DMS79 (cell line): ENCODE measurements around the gene PRKG1.

Experiments
- DNase-seq: peaks from one replicate; lab custom pipeline; 2025; lab: John Stamatoyannopoulos, UW

PRKG1 gene

DNA sequence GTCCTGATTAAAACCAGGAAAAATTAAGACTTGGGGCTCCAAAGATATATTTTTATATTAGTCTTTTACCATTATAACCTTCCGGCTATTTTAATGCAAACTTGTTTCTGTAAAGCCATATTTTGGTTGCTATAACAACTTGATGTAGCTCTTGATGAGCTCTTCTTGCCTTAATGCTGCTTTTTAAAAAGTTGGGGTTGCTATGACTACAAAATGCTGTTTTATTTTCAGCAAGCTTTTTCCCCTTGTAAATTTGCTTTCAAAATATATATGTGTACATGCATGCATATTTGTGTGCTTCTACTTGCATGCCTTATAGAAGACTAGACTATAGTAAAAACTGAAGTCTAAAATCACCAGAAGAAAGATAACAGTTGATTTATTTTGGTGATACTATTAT, 525.4 kb downstream of the PRKG1 start:
- no peak for DNase-seq

GRCh38 chr10:51602326-51602725, 528.0 kb downstream of the PRKG1 start:
- no peak for DNase-seq

GRCh38 chr10:51604579-51604978, 530.3 kb downstream of the PRKG1 start:
- DNase-seq = no peak

GRCh38 chr10:51606825-51607462, 532.7 kb downstream of the PRKG1 start:
- DNase-seq = no peak

DNA sequence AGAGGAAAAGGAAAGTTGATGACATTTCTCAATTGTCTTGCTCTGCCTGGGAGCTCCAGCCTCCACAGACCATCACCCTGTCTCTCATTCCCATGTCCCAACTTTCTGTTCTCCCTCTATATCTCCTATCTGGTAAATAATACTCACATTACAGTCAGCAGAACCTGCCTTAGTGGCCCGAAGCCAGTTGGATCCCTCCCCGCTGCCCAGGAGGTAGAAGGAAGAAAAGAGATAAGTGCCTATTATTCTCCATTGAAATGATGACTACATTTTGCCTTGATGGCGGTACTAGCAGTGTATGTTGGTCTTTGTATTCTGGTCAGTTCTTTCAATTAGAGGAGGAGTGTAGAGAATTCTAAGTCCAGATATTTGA, 533.2 kb downstream of the PRKG1 start:
- DNase-seq = no peak

GRCh38 chr10:51608211-51608610, 533.9 kb downstream of the PRKG1 start:
- DNase-seq = no peak

DNA sequence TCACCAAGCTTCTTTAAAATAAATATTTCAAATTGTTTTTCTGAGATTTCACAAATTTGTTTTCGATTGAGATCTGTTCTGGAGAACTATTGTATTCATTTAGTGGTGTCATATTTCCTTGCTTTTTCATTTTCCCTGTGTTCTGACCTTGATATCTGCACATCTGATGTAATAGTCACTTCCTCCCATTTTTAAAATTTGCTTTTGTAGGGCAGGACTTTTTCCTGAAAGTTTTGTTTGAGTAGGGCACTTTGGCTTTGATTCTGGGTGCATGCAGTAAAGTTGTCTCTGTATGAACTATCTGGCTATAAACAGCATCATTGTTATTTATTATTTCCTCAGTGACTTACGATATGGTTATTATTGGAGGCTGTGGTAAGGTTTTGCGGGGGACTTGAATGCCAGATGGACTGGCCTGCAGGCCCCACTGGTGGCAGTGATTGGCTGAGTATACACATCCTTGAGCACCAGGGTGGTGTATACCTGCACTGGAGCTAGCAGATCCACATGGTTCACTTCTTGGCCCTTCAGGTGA, 541.5 kb downstream of the PRKG1 start:
- DNase-seq = no peak

- DNase-seq = no peak
Measured at GRCh38 chr10:51617576-51618235, 543.4 kb downstream of the PRKG1 start.

DNA sequence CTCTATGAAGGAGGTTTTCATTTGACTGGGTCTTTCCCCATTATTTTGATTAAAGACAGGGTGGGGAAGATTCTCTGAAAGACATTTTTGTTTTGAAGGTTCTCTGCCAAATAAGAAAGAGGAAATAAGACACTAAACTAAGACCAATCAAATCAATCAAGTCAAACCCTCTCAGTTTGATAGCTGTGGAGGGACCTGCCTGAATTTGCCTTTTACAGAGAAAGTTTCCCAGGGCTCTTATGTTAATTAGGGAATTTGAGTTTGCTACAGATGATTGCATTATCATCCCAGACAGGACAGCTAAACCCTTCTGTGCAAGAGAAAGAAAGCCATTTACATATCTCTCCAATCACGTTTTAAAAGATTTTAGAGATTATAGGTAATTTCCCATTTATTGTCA, 545.1 kb downstream of the PRKG1 start:
- no peak for DNase-seq

- DNase-seq = no peak
Measured at GRCh38 chr10:51620131-51620530, 545.8 kb downstream of the PRKG1 start.

DNA sequence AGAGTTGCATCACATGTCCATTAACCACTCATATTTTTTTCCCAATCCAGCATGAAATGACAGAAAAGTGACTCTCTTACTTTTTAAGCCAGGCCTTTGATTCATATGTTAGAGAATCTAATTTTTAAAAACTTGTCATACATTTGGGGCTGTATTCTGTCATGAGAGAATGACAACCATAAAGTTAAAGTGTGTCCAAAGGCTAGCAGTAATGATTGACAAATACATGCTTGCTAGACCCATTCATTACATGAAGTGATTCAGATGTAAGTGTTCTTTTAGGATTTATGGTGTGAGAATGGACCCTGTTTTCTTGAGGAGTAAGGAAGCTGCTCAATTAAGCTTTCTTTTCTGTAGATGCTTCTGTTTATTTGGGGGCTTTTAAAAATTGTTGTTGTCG, 549.7 kb downstream of the PRKG1 start:
- no peak for DNase-seq

- DNase-seq = no peak
Measured at GRCh38 chr10:51629934-51630639, 555.8 kb downstream of the PRKG1 start.

- no peak for DNase-seq
Measured at GRCh38 chr10:51630640-51631005, 556.3 kb downstream of the PRKG1 start.

GRCh38 chr10:51635436-51635835, 561.1 kb downstream of the PRKG1 start:
- no peak for DNase-seq

GRCh38 chr10:51638211-51638610, 563.9 kb downstream of the PRKG1 start:
- no peak for DNase-seq

- no peak for DNase-seq
Measured at GRCh38 chr10:51638737-51639136, 564.5 kb downstream of the PRKG1 start.

DNA sequence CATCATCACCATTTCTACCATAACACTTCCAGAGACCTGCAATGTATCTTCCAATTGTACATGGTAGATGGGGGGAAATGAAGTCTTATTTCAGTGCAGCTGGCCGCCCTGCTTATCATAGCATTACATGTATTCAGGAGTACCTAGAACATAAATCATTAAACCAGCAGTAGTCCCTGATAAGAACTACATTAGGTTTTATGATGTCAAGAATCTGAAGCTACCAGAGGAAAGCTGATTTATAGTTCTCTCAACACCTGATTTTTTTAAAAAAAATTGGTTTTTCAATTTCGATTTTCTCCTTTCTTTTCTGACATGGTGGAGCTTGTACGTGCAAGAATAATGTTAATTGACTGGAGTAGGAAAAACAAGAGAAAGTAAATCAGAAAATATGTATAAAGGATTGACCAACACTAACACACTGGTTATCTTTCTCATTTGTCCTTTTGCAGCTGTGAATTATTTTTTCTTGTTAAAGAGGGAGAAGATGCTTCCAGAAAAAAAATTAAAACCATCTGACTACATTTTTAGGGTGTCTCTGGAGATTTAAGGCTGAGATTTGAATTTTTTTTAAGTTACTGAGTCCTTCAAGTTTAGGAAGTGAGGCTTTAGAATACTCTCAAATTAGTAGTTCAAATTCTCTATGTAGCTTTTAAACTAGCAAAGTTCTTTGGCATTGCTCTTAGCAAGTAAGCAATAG, 566.0 kb downstream of the PRKG1 start:
- DNase-seq = no peak

GRCh38 chr10:51642581-51642980, 568.3 kb downstream of the PRKG1 start:
- DNase-seq = no peak

DNA sequence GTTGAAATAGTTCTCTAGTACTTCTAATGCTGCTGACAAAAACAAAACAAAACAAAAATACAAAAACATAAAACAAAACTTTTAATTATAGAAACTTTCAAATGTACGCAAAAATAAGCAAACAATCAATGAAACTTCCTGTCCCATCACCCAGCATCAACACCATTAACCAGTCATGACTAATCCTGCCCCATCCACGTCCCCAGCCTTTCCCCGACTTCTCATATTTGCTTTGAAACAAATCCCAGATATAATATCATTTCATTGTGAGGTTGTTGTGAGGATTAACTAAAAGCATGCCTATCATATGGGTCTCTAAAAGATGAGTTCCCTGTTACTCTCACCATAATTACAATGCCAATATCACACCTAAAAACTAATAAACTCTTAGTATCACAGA, 569.4 kb downstream of the PRKG1 start:
- DNase-seq = no peak

GRCh38 chr10:51649064-51649463, 574.8 kb downstream of the PRKG1 start:
- DNase-seq = no peak

DNA sequence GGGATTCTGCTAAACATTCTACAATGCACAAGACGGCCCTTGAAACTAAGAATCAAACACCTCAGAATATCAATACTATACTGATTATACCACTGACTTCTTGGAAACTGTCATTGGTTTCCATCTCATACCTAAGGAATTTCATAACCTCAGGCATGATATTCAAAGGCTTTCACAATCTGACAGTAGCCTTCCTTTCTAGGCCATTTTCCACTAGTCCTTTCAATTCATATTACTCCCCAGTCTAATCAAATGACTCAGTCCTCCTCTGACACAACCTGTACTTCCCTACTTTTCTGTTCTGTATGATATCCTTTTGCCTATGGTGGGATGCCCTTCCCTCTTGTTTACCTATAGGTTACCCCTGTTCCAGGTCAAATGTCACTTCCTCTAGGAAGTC, 576.8 kb downstream of the PRKG1 start:
- no peak for DNase-seq

- DNase-seq = no peak
Measured at GRCh38 chr10:51653025-51653424, 578.7 kb downstream of the PRKG1 start.

- no peak for DNase-seq
Measured at GRCh38 chr10:51654918-51655317, 580.6 kb downstream of the PRKG1 start.
